C4-2B (cell line): ENCODE data around the gene EPB41L2.

Experiments
- CTCF ChIP-seq: fragments of 450-650 bp; conservative IDR thresholded peaks from 2 replicates; pipeline ENCODE4 v1.5.1; 2017; ENCODE audit warnings: mild to moderate bottlenecking
- ZFX ChIP-seq: fragments of 450-650 bp; IDR thresholded peaks from 2 replicates; pipeline ENCODE4 v1.6.1; 2017

DNA sequence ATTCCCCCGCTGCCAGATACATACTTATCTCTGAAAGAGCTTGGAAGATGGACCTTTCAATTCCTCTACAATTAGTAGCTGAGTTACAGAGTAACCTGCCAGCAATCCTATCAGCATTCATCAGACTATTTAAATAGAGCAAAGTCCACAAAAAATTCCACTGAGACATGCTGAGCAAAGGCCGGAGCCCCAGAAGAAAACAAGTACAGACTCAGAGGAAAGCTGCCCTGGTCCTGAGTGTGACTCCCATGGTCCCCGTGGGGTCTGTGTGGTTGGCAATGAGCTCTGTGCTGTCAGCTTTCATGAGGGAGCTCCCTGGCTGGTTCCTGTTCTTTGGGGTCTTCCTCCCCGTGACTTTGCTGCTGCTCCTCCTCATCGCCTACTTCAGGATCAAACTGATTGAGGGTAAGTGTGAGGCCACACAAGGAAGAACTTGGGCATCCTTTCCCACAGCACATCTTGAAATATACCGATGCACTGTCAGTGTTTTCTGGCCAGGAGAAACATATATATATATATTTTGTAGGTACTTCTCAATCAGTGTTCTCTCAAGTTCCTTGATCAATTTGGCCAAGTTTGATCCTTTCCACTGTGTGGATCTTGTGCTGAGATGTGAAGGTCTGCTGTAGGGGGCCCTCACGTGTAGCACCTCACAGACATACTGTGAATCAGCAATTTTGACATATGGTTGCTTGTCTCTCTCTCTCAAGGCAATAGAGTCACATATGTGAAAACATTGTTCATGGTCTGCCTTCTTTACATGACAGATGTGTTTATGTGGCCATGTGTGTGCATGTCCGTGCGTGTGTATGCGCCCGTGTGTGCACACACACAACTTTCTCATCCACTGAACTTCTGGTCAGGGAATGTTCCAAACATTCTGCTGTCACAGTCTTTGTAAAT, 235.5 kb downstream of the EPB41L2 start, which contains the start of gene SMLR1:
- TF ChIP-seq CTCF (no peak), ZFX (no peak)
